WTC11 (cell line): ENCODE measurements around the gene FNBP1L.

Experiments used
- ATF2 ChIP-seq: sonication (generic); formaldehyde crosslinking; IDR thresholded peaks from 2 replicates; pipeline ENCODE4 v1.8.1; 2022; ENCODE audit warnings: low read depth, missing genetic modification reagents, borderline replicate concordance
- CDX4 ChIP-seq: fragments of 250-450 bp; sonication (Bioruptor Pico); IDR thresholded peaks from 2 replicates; pipeline ENCODE4 v1.9.0; 2021; ENCODE audit warnings: moderate library complexity, mild to moderate bottlenecking, inconsistent platforms, borderline replicate concordance
- CTCF ChIP-seq: fragments of 200-600 bp; IDR thresholded peaks from 2 replicates; pipeline ENCODE4 v1.8.0; 2022; ENCODE audit warnings: antibody characterized with exemption
- EMX1 ChIP-seq: fragments of 250-450 bp; sonication (Bioruptor Pico); IDR thresholded peaks from 2 replicates; pipeline ENCODE4 v1.8.0; 2021; ENCODE audit warnings: mild to moderate bottlenecking
- ESRRA ChIP-seq: sonication (generic); formaldehyde crosslinking; IDR thresholded peaks from 2 replicates; pipeline ENCODE4 v1.8.1; 2022; ENCODE audit warnings: mild to moderate bottlenecking, missing genetic modification reagents, borderline replicate concordance
- ETV6 ChIP-seq: sonication (generic); formaldehyde crosslinking; IDR thresholded peaks from 2 replicates; pipeline ENCODE4 v1.8.1; 2022; ENCODE audit warnings: mild to moderate bottlenecking, missing genetic modification reagents
- FOXK1 ChIP-seq: sonication (generic); formaldehyde crosslinking; IDR thresholded peaks from 2 replicates; pipeline ENCODE4 v1.8.0; 2022; ENCODE audit warnings: mild to moderate bottlenecking, moderate library complexity, missing genetic modification reagents
- JAZF1 ChIP-seq: fragments of 250-450 bp; sonication (Bioruptor Pico); IDR thresholded peaks from 2 replicates; pipeline ENCODE4 v1.9.0; 2021; ENCODE audit warnings: moderate library complexity, mild to moderate bottlenecking, inconsistent platforms
- MYBL2 ChIP-seq: sonication (generic); formaldehyde crosslinking; IDR thresholded peaks from 2 replicates; pipeline ENCODE4 v1.8.1; 2023; ENCODE audit warnings: mild to moderate bottlenecking, moderate library complexity, missing genetic modification reagents
- TEAD4 ChIP-seq: sonication (generic); formaldehyde crosslinking; IDR thresholded peaks from 2 replicates; pipeline ENCODE4 v1.8.0; 2022; ENCODE audit warnings: mild to moderate bottlenecking, missing genetic modification reagents
- USF1 ChIP-seq: sonication (generic); formaldehyde crosslinking; IDR thresholded peaks from 2 replicates; pipeline ENCODE4 v1.8.0; 2022; ENCODE audit warnings: mild to moderate bottlenecking, missing genetic modification reagents
- ZNF281 ChIP-seq: sonication (generic); formaldehyde crosslinking; IDR thresholded peaks from 2 replicates; pipeline ENCODE4 v1.8.0; 2023; ENCODE audit warnings: mild to moderate bottlenecking, missing genetic modification reagents

GRCh38 chr1:93593854-93594602 lies 146.1 kb downstream of the FNBP1L start:
- TF ChIP-seq CTCF: no peak
- no peak for TF ChIP-seq MYBL2 (CRISPR knock-in tag)
- no peak for TF ChIP-seq JAZF1
- TF ChIP-seq ETV6: no peak
- TF ChIP-seq CDX4 (CRISPR knock-in tag): no peak
- TF ChIP-seq ESRRA (CRISPR knock-in tag): no peak
- TF ChIP-seq ZNF281 (CRISPR knock-in tag): no peak
- TF ChIP-seq FOXK1: no peak
- TF ChIP-seq ATF2 (CRISPR knock-in tag): no peak
- TF ChIP-seq TEAD4 (CRISPR knock-in tag): no peak
- no peak for TF ChIP-seq USF1 (CRISPR knock-in tag)
- TF ChIP-seq EMX1: no peak
